AG04449 (cell line): ENCODE results near the gene PYCARD.

Experiments
- CTCF ChIA-PET: fragments of 350-600 bp; formaldehyde crosslinking; extraction: SDS; loops from one replicate; lab custom pipeline; 2021; ENCODE audit warnings: antibody characterized with exemption; lab: Yijun Ruan, JAX
- POLR2A ChIA-PET: fragments of 400-600, 350-600 bp; formaldehyde crosslinking; extraction: SDS; loops from one replicate; lab custom pipeline; 2020; ENCODE audit warnings: antibody characterized with exemption, inconsistent platforms; lab: Yijun Ruan, JAX
- DNase-seq: peaks from one replicate; pipeline ENCODE4 v3.0.0-alpha.2; 2010; ENCODE audit warnings: low read depth, low spot score
- H3K4me3 ChIP-seq: 2 replicates; pipeline ENCODE4 v1.5.1; 2011; ENCODE audit warnings: low read depth, mild to moderate bottlenecking, control low read depth, low read length
- CTCF ChIP-seq: IDR thresholded peaks from one replicate; pipeline ENCODE4 v1.5.1; 2011; ENCODE audit warnings: mild to moderate bottlenecking, moderate library complexity, low read length, control low read depth, inconsistent platforms; ENCODE audit not compliant: insufficient read depth; ENCODE audit errors: missing control alignments

PYCARD gene

GRCh38 chr16:31187808-31188189 lies 14.8 kb downstream of the PYCARD start:
- TF ChIP-seq CTCF, result no peak
- ChIA-PET CTCF (interaction anchor here (1.2 kb wide), 1 partner anchor 273 kb away, joined by 4 read pairs; no protein-coding TSS in a partner anchor), POLR2A (interaction anchor here (1.3 kb wide), 1 partner anchor 10 kb away, joined by 7 read pairs; no protein-coding TSS in a partner anchor)
- no peak for DNase-seq
- H3K4me3 ChIP-seq, result no peak overlapping the region

GRCh38 chr16:31186930-31187807 lies 15.4 kb downstream of the PYCARD start:
- POLR2A ChIA-PET, result interaction anchor here (1.3 kb wide), 1 partner anchor 11 kb away, joined by 7 read pairs; no protein-coding TSS in a partner anchor
- no peak for TF ChIP-seq CTCF
- no peak for DNase-seq
- CTCF ChIA-PET, result interaction anchor here (1.2 kb wide), 1 partner anchor 273 kb away, joined by 4 read pairs; no protein-coding TSS in a partner anchor
- H3K4me3 ChIP-seq, result no peak overlapping the region

- H3K4me3 ChIP-seq, result no peak overlapping the region
- TF ChIP-seq CTCF, result no peak
- ChIA-PET POLR2A (no interaction called here), CTCF (interaction anchor here (1.1 kb wide), 1 partner anchor 10 kb away, joined by 3 read pairs; no protein-coding TSS in a partner anchor)
- no peak for DNase-seq
Measured at GRCh38 chr16:31186176-31186575, 16.4 kb downstream of the PYCARD start.

- no peak overlapping the region for H3K4me3 ChIP-seq
- no peak for DNase-seq
- CTCF ChIA-PET, result no interaction called here
- TF ChIP-seq CTCF, result no peak
- POLR2A ChIA-PET, result no interaction called here
Measured at GRCh38 chr16:31185339-31185738, 17.2 kb downstream of the PYCARD start.

- no peak for TF ChIP-seq CTCF
- POLR2A ChIA-PET, result interaction anchor here (0.7 kb wide), 1 partner anchor 152 kb away, joined by 4 read pairs; the partner anchor contains the start of gene STX4
- CTCF ChIA-PET, result no interaction called here
- no peak overlapping the region for H3K4me3 ChIP-seq
- DNase-seq, result no peak
Measured at GRCh38 chr16:31184888-31185287, 17.7 kb downstream of the PYCARD start.
